ENCODE measurements around the gene TCTA. TPM values are rescaled to one million over a fixed set of nuclear protein-coding genes. Genes with fewer than 3 reads are reported as not detected.

Gene TCTA
- total and polyA plus RNA-seq, 2 donors (not counting 1 experiment from before 2014, with no cell fraction given), result 46.4 to 55.9 TPM

DNA sequence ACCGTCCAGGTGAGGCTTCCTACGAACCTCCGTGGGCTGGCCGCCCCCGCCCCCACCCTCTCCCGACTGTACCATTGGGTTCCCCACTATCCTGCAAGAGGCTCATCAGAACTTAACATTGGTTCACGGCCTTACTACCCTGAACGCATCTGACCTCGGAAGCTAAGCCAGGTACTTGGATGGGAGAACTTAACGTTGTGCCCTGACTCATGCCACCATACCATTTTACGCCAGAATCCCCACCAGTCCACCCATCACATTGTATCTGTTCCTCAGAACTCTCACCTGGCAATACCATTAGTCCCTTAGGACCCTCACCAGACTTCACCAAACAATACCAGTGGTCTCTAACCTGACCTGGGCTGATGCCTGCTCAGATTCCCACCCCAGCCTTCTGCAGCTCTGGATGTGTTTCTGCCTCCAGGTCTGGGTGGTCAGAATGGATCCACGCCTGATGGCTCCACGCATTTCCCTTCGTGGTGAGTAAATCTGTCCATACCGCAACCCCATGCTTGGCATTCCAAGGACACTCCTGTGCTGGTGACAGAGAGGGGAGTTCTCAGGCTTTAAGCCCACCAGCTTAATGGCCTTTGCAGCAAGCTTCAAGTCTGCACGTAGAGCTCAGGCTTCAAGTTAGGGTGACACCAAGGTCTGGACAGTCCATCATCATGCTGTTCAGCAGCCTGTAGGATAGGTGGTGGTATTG lies 562 bp downstream of the TCTA start:
- 33% methylated on average over 16 of the region's 16 CpGs for WGBS (ENCODE audit: insufficient coverage)
- peaks cover 38% of the 10 kb centered on the region for H4K20me1 ChIP-seq (ENCODE audit: control insufficient read depth, insufficient read depth, low read length, poor library complexity, severe bottlenecking)
- DNase-seq (no peak), ATAC-seq (ENCODE audit: low read depth) (no peak)
- no peaks in the 10 kb centered on the region for H3K27me3 ChIP-seq (replicated peaks in 1 of 4; ENCODE audit: control extremely low read depth in 1 of 4, control insufficient read depth in 3 of 4, insufficient read depth in 4 of 4, low read length in 3 of 4)
- peaks cover 72 to 83% of the 10 kb centered on the region in 2 donors for H3K4me1 ChIP-seq (ENCODE audit: control insufficient read depth in 2 of 2, insufficient read depth in 2 of 2, low read length in 2 of 2)
- intact Hi-C loops (cut with micrococcal nuclease), result loop anchor here (1.0 to 5.0 kb wide), 6 partner anchors 17 to 318 kb away; partner anchors contain the start of genes APEH, DAG1, NICN1 and QRICH1
- ChIA-PET POLR2A (interaction anchor here (0.6 to 3.0 kb wide), 7 partner anchors 15 to 75 kb away, joined by 3 to 45 read pairs (median 8); partner anchors contain the start of genes DAG1, GPX1, NICN1 and USP4), CTCF (interaction anchor here (0.6 to 3.9 kb wide), 6 partner anchors 11 to 241 kb away, joined by 3 to 23 read pairs (median 4); partner anchors contain the start of genes KLHDC8B and USP4)
- peaks cover 65% of the 10 kb centered on the region for H3K79me2 ChIP-seq (ENCODE audit: control insufficient read depth, insufficient read depth, low read length)
- peak overlapping the region; percentile 95 for H3K9ac ChIP-seq (ENCODE audit: low read length)
- Mint-ChIP-seq H3K27me3 (no peaks in the 10 kb centered on the region), H3K4me3 (peak overlapping the region; percentile 85), H3K27ac (peak overlapping the region; percentile 96), H3K9me3 (ENCODE audit: insufficient read depth) (no peaks in the 10 kb centered on the region), H3K4me1 (peaks cover 76% of the 10 kb centered on the region)
- TF ChIP-seq EZH2 (IDR thresholded peaks at IDR 0.05; ENCODE audit: borderline replicate concordance, insufficient read depth, low read depth, low read length, poor library complexity, severe bottlenecking), result no peak
- no peak for TF ChIP-seq CTCF (IDR thresholded peaks at IDR 0.05)
- H3K4me3 ChIP-seq (ENCODE audit: control extremely low read depth in 1 of 5, extremely low read depth in 1 of 5, insufficient read depth in 1 of 5, low read depth in 2 of 5, low read length in 4 of 5), result peak overlapping the region; percentile 74 to 95 (median 79)
- peak overlapping the region; percentile 90 to 97 for H3K27ac ChIP-seq (ENCODE audit: low read length in 2 of 2)
- peak overlapping the region; percentile 68 for H2AFZ ChIP-seq (ENCODE audit: insufficient read depth, low read depth, low read length, poor library complexity, severe bottlenecking)
- H3K36me3 ChIP-seq (replicated peaks in 1 of 2; ENCODE audit: control extremely low read depth in 1 of 2, control insufficient read depth in 1 of 2, extremely low read depth in 1 of 2, insufficient read depth in 2 of 2, low read length in 1 of 2), result peaks cover 0 to 17% of the 10 kb centered on the region in 2 experiments
- H3K4me2 ChIP-seq (replicated peaks; ENCODE audit: low read depth, low read length, poor library complexity, severe bottlenecking), result peak overlapping the region; percentile 87
- no peaks in the 10 kb centered on the region for H3K9me3 ChIP-seq (ENCODE audit: control extremely low read depth in 1 of 3, control insufficient read depth in 2 of 3, insufficient read depth in 1 of 3, low read length in 2 of 3)

- peaks cover 0 to 17% of the 10 kb centered on the region in 2 experiments for H3K36me3 ChIP-seq (replicated peaks in 1 of 2; ENCODE audit: control extremely low read depth in 1 of 2, control insufficient read depth in 1 of 2, extremely low read depth in 1 of 2, insufficient read depth in 2 of 2, low read length in 1 of 2)
- H3K9ac ChIP-seq (ENCODE audit: low read length), result peak overlapping the region; percentile 95
- 91% methylated on average over 5 of the region's 6 CpGs for WGBS (ENCODE audit: insufficient coverage)
- DNase-seq, result no peak
- TF ChIP-seq CTCF (IDR thresholded peaks at IDR 0.05), result no peak
- no peak for TF ChIP-seq EZH2 (IDR thresholded peaks at IDR 0.05; ENCODE audit: borderline replicate concordance, insufficient read depth, low read depth, low read length, poor library complexity, severe bottlenecking)
- H3K27me3 Mint-ChIP-seq, result no peaks in the 10 kb centered on the region
- peak overlapping the region; percentile 90 to 97 for H3K27ac ChIP-seq (ENCODE audit: low read length in 2 of 2)
- intact Hi-C loops (cut with micrococcal nuclease), result loop anchor here (5.0 kb wide), 1 partner anchor 259 kb away; the partner anchor contains the start of gene APEH
- peaks cover 62% of the 10 kb centered on the region for H3K79me2 ChIP-seq (ENCODE audit: control insufficient read depth, insufficient read depth, low read length)
- peaks cover 72 to 82% of the 10 kb centered on the region in 2 donors for H3K4me1 ChIP-seq (ENCODE audit: control insufficient read depth in 2 of 2, insufficient read depth in 2 of 2, low read length in 2 of 2)
- no peaks in the 10 kb centered on the region for H3K9me3 Mint-ChIP-seq (ENCODE audit: insufficient read depth)
- POLR2A ChIA-PET, result interaction anchor here (3.0 kb wide), 1 partner anchor 16 kb away, joined by 23 read pairs; the partner anchor contains the start of gene NICN1
- peak overlapping the region in 3 of 5 experiments; percentile 74 to 95 (median 90) for H3K4me3 ChIP-seq (ENCODE audit: control extremely low read depth in 1 of 5, extremely low read depth in 1 of 5, insufficient read depth in 1 of 5, low read depth in 2 of 5, low read length in 4 of 5)
- no peaks in the 10 kb centered on the region for H3K27me3 ChIP-seq (replicated peaks in 1 of 4; ENCODE audit: control extremely low read depth in 1 of 4, control insufficient read depth in 3 of 4, insufficient read depth in 4 of 4, low read length in 3 of 4)
- peaks cover 74% of the 10 kb centered on the region for H3K4me1 Mint-ChIP-seq
- H3K27ac Mint-ChIP-seq, result peak overlapping the region; percentile 96
- peak overlapping the region; percentile 87 for H3K4me2 ChIP-seq (replicated peaks; ENCODE audit: low read depth, low read length, poor library complexity, severe bottlenecking)
- H4K20me1 ChIP-seq (ENCODE audit: control insufficient read depth, insufficient read depth, low read length, poor library complexity, severe bottlenecking), result peaks cover 33% of the 10 kb centered on the region
- peak overlapping the region; percentile 85 for H3K4me3 Mint-ChIP-seq
- CTCF ChIA-PET, result interaction anchor here (0.6 to 3.9 kb wide), 5 partner anchors 10 to 73 kb away, joined by 3 to 23 read pairs (median 4); partner anchors contain the start of gene USP4
- no peak overlapping the region for H2AFZ ChIP-seq (ENCODE audit: insufficient read depth, low read depth, low read length, poor library complexity, severe bottlenecking)
- no peaks in the 10 kb centered on the region for H3K9me3 ChIP-seq (ENCODE audit: control extremely low read depth in 1 of 3, control insufficient read depth in 2 of 3, insufficient read depth in 1 of 3, low read length in 2 of 3)
- no peak for ATAC-seq (ENCODE audit: low read depth)
Observed at GRCh38 chr3:49413338-49413734, 1.1 kb downstream of the TCTA start.

Measured in B cell (primary cell).